GM18511 (cell line): ENCODE data around the gene ANKRD6.

Experiments
- ATAC-seq: cut with Tn5 transposase; IDR thresholded peaks from one replicate; pipeline ENCODE4 v1.9.1; 2021; ENCODE audit warnings: mild to moderate bottlenecking, moderate library complexity; ENCODE audit not compliant: unreplicated experiment

The ANKRD6 gene

GRCh38 chr6:89555806-89556205 is 122.9 kb downstream of the ANKRD6 start:
- ATAC-seq, result no peak

DNA sequence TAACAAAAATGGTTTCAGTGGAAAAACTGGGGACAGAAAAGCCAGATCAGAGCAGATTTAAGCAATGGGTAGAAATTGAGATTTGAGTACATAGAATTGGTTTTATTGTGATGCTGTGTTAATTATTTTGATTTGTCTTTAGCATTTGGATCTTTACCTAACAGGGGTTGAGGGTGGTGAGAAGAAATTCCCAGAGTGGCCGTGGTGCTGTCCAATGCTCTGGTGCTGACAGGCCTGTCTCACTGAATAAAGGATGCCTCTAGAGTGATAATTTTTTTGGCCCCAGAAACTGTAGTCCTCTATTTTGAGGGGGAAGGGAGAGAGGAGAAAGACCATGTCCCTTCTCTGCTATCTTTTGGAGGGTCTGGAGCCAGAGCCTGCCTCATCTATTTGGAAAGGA is 126.5 kb downstream of the ANKRD6 start:
- ATAC-seq, result no peak

GRCh38 chr6:89562093-89562973 is 129.4 kb downstream of the ANKRD6 start:
- no peak for ATAC-seq

DNA sequence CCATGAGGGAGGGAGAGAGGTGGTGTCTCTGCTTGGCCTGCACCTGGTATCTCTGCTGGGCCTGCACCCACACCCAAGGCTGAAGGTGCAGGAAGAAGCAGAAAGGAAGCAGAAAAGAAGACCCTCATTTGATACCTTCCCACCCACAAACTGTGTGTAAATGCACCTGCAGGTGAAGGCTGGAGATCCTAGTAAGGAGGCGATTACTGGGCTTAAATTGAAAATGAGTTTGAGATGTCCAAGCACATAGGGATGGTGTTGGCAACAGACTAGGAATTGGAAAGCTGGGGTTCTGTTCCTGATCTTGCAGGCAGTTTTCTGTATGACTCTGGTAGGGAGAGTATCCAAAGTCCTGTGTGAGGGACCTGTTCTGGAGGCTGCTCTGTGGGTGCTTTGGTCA is 130.9 kb downstream of the ANKRD6 start:
- ATAC-seq, result no peak

DNA sequence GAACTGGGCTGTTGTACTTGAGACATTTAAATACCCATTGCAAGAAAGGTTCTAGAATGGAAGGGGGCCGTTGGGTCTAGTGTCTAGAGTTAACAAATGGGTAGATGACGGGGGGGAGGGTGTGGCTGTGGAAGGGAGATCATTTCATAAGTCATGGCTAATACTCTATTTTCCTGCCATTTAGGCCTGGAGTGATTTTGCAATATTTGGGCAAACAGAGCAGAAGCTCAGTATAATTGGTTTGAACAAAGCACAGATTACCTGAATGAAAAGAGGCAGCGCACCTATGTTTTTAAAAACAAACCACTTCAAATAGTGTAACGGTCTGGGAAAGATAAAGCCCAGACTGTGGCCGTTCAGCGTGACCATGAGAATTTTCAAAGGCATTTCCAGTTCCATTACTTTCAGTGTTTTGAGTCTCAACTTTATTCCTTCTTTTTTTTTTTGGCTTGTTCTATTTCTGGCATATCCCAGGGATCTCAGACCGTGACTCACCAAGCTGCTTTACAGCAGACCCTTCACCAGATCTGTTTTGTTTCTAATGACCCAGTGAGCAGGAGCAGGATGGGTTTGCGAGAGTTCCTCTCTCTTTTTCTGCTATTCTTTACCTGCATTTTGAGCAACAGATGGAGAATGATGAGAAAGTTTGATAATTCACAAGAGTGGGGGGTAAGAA is 131.9 kb downstream of the ANKRD6 start:
- no peak for ATAC-seq

GRCh38 chr6:89566008-89566800 is 133.3 kb downstream of the ANKRD6 start:
- no peak for ATAC-seq

- no peak for ATAC-seq
These were observed 134.1 kb downstream of the ANKRD6 start for GRCh38 chr6:89566930-89567629.

DNA sequence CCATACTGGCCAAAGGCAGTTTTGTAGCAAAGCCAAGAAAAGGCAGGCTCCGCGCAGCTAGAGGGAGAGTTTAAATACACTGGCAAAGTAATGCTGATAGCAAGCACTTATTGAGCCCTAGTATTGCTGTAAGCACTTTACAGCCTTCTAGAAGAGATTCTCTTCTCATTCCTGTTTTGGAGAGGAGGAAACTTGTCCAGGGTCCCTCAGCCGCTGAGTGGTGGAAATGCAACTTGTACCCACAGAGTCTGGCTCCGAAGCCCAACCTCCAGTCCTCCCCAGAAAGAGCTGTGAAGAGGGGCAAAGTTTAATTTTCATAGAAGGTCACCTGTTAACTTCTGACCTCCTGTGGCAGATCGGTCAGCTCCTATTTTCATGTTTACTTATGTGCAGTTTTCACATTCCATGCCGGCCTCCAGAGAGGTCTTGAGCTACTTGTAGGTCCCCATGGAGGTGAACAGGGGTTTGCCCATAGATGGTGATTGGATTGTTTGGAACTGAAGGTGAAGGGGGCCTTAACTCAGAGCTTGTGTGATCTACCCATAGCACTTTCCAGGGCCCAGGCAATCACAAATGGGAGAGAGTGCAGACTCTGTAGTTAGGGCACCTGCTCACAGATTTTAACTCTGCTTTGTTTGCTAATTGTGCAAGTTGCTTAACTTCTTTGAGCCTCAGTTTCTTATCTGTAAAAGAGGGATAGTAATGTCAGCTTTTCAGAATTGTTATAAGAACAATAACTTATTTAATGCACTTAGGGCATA is 134.9 kb downstream of the ANKRD6 start:
- ATAC-seq, result no peak

GRCh38 chr6:89574910-89575561 is 142.1 kb downstream of the ANKRD6 start:
- no peak for ATAC-seq

GRCh38 chr6:89575562-89575960 is 142.6 kb downstream of the ANKRD6 start:
- no peak for ATAC-seq

- ATAC-seq, result no peak
These were observed 148.2 kb downstream of the ANKRD6 start for GRCh38 chr6:89580997-89581666.

DNA sequence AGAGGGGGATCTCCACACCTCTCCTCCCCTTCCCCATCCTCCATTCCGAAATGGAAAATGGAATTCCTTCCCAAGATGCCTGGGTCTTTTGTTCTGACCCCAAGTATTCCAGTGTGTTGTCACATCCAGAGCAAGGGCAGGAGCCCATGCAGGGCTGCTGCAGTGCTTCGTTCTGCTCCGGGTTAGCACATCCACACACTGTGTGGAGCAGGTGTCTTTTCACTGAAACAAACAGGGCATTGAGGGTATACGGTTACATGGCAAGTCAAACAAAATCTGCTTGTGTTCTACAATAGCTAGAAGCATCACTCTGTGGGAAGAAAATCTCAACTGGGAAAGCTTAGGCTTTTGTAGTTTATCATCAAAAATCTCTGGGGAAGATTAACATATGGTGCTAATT is 148.7 kb downstream of the ANKRD6 start:
- ATAC-seq, result no peak

GRCh38 chr6:89582669-89583325 is 149.8 kb downstream of the ANKRD6 start:
- no peak for ATAC-seq

GRCh38 chr6:89583559-89583958 is 150.6 kb downstream of the ANKRD6 start:
- ATAC-seq, result no peak

GRCh38 chr6:89584539-89584938 is 151.6 kb downstream of the ANKRD6 start:
- ATAC-seq, result no peak

GRCh38 chr6:89585154-89585553 is 152.2 kb downstream of the ANKRD6 start:
- no peak for ATAC-seq

DNA sequence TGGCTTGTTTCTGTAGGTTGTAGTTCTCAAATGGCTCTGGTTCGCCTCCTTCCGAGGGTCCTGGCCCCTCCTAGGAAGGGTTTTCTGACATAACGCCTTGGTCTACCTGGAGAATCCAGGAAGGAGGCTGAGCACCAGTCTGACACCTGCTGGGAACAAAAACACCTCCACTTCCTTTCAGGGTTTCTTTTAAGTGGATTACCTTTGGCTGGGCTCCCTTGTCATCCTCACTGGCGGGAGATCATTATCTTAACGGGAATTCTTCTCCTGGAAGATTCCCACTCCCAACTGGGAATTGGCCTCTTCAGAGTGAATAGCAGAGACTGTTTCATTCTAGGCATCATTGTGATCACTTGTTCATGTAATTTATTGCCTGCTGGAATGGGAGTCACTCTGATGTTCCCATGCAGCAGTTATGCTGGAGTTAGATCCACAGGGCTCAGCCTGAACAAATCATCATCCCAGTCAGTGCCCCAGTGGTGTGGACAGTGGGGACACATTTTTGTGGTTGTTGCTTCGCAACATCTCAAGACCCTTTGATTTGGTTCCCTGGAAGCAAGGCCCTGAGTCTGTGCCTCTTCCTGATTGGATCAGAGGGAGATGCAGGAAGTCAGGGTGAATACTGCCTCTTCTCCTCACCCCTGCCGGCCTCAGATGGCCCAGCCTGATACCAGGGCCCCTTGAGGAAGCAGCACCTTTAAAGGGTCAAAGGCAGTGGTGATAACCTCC is 156.5 kb downstream of the ANKRD6 start:
- no peak for ATAC-seq

- ATAC-seq, result no peak
These were observed 157.2 kb downstream of the ANKRD6 start for GRCh38 chr6:89590133-89590532.
